ENCODE measurements around the gene CYP2B6. TPM values are rescaled to one million over a fixed set of nuclear protein-coding genes. Genes with fewer than 3 reads are reported as not detected.

The CYP2B6 gene
- not detected in 2 replicates for total RNA-seq (2013; cell fraction: nucleolus; rRNA removed)
- total RNA-seq (2014; rRNA removed), result not detected in 2 replicates
- total RNA-seq (2014; rRNA removed; fragmentation: Illumina TruSeq; extraction: Trizol), result not detected in 2 replicates
- 0.13 and 0.23 TPM in 2 replicates for total RNA-seq (2021)
- polyA plus RNA-seq (2011; ENCODE audit: low read depth), result not detected
- 0.53 and 0.86 TPM in 2 replicates for polyA plus RNA-seq (2011; rRNA removed)
- 0.69 and 0.97 TPM in 2 replicates for polyA plus RNA-seq (2011; cell fraction: cytosol; rRNA removed)
- 0.28 and 0.37 TPM in 2 replicates for polyA plus RNA-seq (2011; cell fraction: nucleus; rRNA removed)
- not detected in 2 replicates for polyA plus RNA-seq (2012)
- polyA plus RNA-seq (2014; fragmentation: Illumina TruSeq; extraction: Trizol), result not detected in 2 replicates
- polyA plus RNA-seq (2014; fragmentation: Nextera tagmentation; extraction: Ambion mirVana), result not detected
- polyA plus RNA-seq (2014; rRNA removed), result 0.11 TPM in 1 of 2 replicates, not detected in the other
- polyA plus RNA-seq (2016; fragmentation: Nextera tagmentation; extraction: Ambion mirVana), result not detected
- polyA minus RNA-seq (2011; rRNA and poly(A)+ RNA removed), result 0.51 and 0.62 TPM in 2 replicates
- not detected in 2 replicates for polyA minus RNA-seq (2011; cell fraction: cytosol; rRNA and poly(A)+ RNA removed)
- polyA minus RNA-seq (2011; cell fraction: nucleus; rRNA and poly(A)+ RNA removed), result 0.24 TPM in 1 of 2 replicates, not detected in the other
- not detected for Bru-seq, nascent RNA
- percentile 12 among the genes with signal in this experiment for BruChase-seq, experiment 1, labeled RNA remaining after a 6-hour chase
- percentile 10 among the genes with signal in this experiment for BruChase-seq, experiment 2, labeled RNA remaining after a 2-hour chase
- long read RNA-seq, experiment 1, result 0 reads
- long read RNA-seq, experiment 2, result 0 reads

DNA sequence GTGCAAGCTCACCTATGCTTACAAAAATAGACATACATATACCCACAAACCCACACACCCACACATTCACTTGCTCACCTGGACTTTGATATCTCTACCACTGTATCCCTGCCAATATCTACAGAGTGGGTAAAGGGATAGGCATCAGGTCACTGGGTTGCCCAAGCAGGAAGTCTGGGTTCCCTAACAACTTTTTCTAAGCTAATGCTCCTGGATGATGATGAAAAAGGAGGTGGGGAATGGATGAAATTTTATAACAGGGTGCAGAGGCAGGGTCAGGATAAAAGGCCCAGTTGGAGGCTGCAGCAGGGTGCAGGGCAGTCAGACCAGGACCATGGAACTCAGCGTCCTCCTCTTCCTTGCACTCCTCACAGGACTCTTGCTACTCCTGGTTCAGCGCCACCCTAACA lies at the start of gene CYP2B6:
Gene CYP2B6, plus strand, starts transcription at position 311 of the 410 bp plus-strand sequence. Its CDS starts 24 bp downstream, at position 335.
- 7% methylated on average over 2 of the region's 2 CpGs for WGBS (ENCODE audit: insufficient coverage, insufficient replicate concordance, low lambda C conversion rate, missing lambda C conversion rate)
- Histone ChIP-seq H3K27ac (ENCODE audit: control insufficient read depth, insufficient read depth) (no peak within 1 kb of the TSS), H3K4me1 (ENCODE audit: control insufficient read depth, insufficient read depth, low read length) (no peaks in the 10 kb centered on the region), H3K4me2 (ENCODE audit: control insufficient read depth, insufficient read depth) (no peak within 1 kb of the TSS), H3K79me2 (ENCODE audit: control insufficient read depth, insufficient read depth, low read length) (no peaks in the 10 kb centered on the region), H3K27me3 (replicated peaks in 1 of 2; ENCODE audit: control insufficient read depth in 2 of 2, insufficient read depth in 2 of 2, low read length in 1 of 2) (no peaks in the 10 kb centered on the region; a peak in 1 of 4 replicates), H2AFZ (ENCODE audit: control insufficient read depth, low read depth, low read length) (no peak within 1 kb of the TSS), H3K36me3 (ENCODE audit: control insufficient read depth in 2 of 2, insufficient read depth in 2 of 2, low read length in 1 of 2) (no peaks in the 10 kb centered on the region), H3K9ac (ENCODE audit: control insufficient read depth, insufficient read depth, low read length) (no peak within 1 kb of the TSS), H4K20me1 (ENCODE audit: control insufficient read depth, insufficient read depth) (no peaks in the 10 kb centered on the region), H3K9me3 (replicated peaks; ENCODE audit: control insufficient read depth, insufficient read depth, low read length) (no peaks in the 10 kb centered on the region), H3K4me3 (no peak within 1 kb of the TSS)
- no TSS peak for BruUV-seq (replicated peaks)
- SMC1A ChIA-PET (ENCODE audit: uncharacterized antibody, unreplicated experiment), result interaction anchor here (0.6 kb wide), 1 partner anchor 578 kb away, joined by 3 read pairs; no protein-coding TSS in a partner anchor
- FAIRE-seq (no peak), DNase-seq (ENCODE audit: low read depth, low spot score) (no peak), ATAC-seq (no peak)
- in situ Hi-C loops (cut with MboI), result no loop called here
- POLR2A ChIA-PET, result no interaction called here
- TF ChIP-seq GATAD2B (conservative IDR thresholded peaks at IDR 0.05; ENCODE audit: low read depth) (no peak), IKZF1 (conservative IDR thresholded peaks at IDR 0.05) (no peak), SMC3 (IDR thresholded peaks at IDR 0.05; ENCODE audit: borderline replicate concordance, low read length) (no peak), MYC (IDR thresholded peaks at IDR 0.05; ENCODE audit: insufficient read depth, insufficient read length, insufficient replicate concordance, low read length, severe bottlenecking) (no peak), EED (IDR thresholded peaks at IDR 0.05; ENCODE audit: low read depth) (no peak), EZH2 (IDR thresholded peaks at IDR 0.05; ENCODE audit: borderline replicate concordance, control insufficient read depth, low read depth, low read length) (no peak)
- TF ChIP-seq, protein P1, sequence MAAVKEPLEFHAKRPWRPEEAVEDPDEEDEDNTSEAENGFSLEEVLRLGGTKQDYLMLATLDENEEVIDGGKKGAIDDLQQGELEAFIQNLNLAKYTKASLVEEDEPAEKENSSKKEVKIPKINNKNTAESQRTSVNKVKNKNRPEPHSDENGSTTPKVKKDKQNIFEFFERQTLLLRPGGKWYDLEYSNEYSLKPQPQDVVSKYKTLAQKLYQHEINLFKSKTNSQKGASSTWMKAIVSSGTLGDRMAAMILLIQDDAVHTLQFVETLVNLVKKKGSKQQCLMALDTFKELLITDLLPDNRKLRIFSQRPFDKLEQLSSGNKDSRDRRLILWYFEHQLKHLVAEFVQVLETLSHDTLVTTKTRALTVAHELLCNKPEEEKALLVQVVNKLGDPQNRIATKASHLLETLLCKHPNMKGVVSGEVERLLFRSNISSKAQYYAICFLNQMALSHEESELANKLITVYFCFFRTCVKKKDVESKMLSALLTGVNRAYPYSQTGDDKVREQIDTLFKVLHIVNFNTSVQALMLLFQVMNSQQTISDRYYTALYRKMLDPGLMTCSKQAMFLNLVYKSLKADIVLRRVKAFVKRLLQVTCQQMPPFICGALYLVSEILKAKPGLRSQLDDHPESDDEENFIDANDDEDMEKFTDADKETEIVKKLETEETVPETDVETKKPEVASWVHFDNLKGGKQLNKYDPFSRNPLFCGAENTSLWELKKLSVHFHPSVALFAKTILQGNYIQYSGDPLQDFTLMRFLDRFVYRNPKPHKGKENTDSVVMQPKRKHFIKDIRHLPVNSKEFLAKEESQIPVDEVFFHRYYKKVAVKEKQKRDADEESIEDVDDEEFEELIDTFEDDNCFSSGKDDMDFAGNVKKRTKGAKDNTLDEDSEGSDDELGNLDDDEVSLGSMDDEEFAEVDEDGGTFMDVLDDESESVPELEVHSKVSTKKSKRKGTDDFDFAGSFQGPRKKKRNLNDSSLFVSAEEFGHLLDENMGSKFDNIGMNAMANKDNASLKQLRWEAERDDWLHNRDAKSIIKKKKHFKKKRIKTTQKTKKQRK (IDR thresholded peaks at IDR 0.05; ENCODE audit: low read depth, low read length), result no peak
- intact Hi-C loops (cut with micrococcal nuclease; ENCODE audit: unreplicated experiment), result no loop called here
- CTCF ChIA-PET, result no interaction called here
- RAD21 ChIA-PET (ENCODE audit: unreplicated experiment), result no interaction called here
